GM10266 (cell line): Measurements from ENCODE around the gene KDM2B.

Experiments
- DNase-seq: peaks from one replicate; pipeline ENCODE4 v3.0.0; 2012; ENCODE audit errors: extremely low spot score
- CTCF ChIP-seq: IDR thresholded peaks from 2 replicates; pipeline ENCODE4 v1.5.1; 2012; ENCODE audit warnings: mild to moderate bottlenecking, low read depth; ENCODE audit not compliant: control insufficient read depth, insufficient read depth; ENCODE audit errors: missing control alignments

Gene KDM2B

GRCh38 chr12:121475279-121475678 is 105.5 kb downstream of the KDM2B start:
- DNase-seq = no peak
- no peak for TF ChIP-seq CTCF

GRCh38 chr12:121472150-121472905 is 108.5 kb downstream of the KDM2B start:
- no peak for DNase-seq
- TF ChIP-seq CTCF = no peak

DNA sequence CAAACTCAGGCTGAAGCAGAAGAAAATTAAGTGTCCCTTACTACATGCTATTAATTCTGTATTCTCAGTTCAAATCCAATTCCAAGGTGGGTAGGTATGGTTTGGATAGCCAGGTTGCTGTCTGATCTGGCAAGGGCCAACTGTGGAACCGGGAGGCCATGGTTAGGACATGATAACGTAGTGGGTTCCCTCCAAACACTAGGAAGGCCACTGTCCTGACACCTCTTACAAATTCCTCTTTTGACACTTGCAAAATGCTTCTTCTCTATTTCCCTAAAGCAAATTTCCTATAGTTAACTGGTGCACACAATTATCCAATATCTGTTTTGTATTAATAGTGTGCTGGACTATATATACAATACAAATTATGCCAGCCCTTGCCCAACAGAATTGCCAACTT is 110.1 kb downstream of the KDM2B start:
- TF ChIP-seq CTCF = no peak
- DNase-seq = no peak

DNA sequence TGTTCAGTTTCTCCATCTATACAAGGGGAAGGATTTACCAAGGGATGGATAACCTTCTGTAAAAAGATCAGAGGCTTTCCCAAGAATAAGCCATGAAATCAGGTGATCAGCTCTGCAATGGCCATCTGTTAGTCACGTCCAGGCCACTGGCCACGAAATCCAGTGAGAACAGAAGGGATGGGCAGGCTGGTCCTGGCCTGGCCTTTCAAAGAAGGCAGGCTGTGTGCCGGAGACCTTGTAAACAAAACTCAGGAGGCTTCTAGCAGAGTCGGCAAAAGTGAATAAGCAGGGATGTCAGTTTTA is 112.4 kb downstream of the KDM2B start:
- no peak for TF ChIP-seq CTCF
- DNase-seq = no peak

DNA sequence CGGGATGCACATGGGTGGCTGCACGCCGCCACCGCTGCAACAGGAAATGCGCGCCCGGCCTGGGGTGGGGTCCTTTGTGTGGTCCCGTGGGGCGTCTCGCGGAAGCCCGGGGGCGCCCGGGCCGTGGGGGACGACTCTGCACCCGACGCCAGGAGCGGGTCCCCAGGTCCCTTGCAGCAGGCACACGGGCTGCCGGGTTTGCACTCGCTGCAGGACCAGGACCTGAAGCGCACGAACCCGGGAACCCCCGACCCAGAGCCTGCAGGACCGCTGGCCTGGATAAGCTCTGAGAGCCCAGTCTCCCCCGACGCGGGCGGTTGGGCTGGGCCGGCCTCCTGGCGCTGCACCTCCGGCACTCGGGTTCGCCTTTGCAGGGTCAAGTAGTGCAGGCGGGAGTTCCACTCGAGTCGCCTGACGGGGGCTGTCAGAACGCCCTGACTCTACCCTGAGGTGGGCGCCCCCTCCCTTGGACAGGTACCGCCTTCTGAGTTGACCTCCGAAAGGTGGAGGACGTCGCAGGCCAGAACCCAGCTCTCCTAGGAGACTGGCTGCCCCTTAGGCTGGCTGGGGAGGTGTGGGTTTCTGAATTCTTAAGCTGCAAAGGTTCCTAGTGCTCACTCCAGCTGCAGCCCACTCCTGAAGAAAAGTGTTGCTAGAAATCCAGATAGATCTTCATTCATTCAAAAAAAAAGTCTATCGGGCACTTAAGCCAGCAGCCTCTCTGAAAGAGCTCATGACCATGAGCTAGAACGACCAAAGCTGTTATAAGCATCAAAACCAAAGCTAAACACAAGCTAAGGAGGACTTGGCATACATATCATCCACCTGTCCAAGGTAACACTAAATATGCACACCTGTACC is 113.0 kb downstream of the KDM2B start:
- DNase-seq = no peak
- no peak for TF ChIP-seq CTCF

- DNase-seq = peak; percentile 99
- no peak for TF ChIP-seq CTCF
These were observed 113.8 kb downstream of the KDM2B start for GRCh38 chr12:121466794-121467637.
